ENCODE data around the gene ZNF468.
"Not testable (repeated sequence)": the region's sequence is repeated elsewhere in the genome, so short reads cannot be mapped to it uniquely, and the experiment has no call there.

ZNF468 gene

DNA sequence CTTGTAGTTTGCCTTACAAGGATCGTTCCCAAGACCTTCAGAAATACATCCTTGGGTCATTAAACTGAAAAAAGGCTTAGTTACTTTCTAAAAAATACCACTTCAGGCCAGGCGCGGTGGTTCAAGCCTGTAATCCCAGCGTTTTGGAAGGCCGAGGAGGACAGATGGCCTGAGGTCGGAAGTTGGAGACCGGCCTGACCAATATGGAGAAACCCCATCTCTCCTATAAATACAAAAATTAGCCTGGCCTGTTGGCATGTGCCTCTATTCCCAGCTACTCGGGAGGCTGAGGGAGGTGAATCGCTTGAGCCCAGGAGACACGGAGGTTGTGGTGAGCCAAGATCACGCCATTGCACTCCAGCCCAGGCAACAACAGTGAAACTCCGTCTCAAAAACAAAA lies 33.7 kb downstream of the ZNF468 start:
- no peak for DNase-seq

GRCh38 chr19:52821204-52821960 lies 36.0 kb downstream of the ZNF468 start, which contains the start of gene ZNF28:
TSS of gene ZNF28 (minus strand) at chr19:52821633. CDS start at chr19:52817958, 3,675 bp downstream.
- DNase-seq: peak; percentile 16 to 30 (median 22)

- peak in 1 of 4 experiments; percentile 5 for DNase-seq
Observed at GRCh38 chr19:52820472-52821203, 36.8 kb downstream of the ZNF468 start.

DNA sequence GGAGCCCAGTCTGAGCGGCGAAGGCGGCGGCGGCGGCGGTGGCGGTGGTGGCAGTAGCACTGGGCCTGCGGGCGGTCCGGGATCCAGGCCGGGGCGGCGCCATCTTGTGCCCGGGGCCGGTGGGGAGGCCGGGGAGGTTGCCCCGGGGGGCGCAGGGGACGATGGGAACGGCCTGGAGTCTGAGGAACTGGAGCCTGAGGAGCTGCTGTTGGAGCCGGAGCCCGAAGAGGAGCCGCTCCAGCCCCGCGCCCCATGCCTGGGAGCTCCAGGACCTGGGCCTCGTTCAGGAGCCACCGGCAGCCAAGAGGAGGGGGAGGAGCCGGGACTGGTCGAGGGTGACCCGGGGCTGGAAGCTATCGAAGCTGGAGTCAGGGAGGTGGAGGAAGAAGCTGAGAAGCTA lies 47.6 kb downstream of the ZNF468 start:
- no peak for DNase-seq

DNA sequence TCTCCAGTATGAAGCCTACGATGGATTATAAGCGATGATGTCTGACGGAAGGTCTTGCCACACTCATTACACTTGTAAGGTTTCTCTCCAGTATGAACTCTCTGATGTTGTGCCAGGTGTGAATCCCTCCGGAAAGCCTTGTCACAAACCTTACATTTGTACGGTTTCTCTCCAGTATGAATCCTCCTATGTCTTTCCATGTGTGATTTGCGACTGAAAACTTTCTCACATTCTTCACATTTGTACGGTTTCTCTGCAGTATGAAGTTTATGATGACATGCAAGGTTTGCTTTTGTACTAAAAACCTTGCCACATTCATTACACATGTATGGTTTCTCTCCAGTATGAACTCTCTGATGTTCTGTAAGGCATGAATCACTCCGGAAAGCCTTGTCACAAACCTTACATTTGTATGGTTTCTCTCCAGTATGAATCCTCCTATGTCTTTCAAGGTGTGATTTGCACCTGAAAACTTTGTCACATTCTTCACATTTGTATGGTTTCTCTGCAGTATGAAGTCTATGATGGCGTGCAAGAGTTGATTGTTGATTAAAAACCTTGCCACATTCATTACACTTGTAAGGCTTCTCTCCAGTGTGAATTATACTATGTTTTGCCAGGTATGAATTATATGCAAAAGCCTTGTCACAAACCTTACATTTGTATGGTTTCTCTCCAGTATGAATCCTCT lies 57.3 kb downstream of the ZNF468 start:
- DNase-seq: not testable (repeated sequence)

- no peak for DNase-seq
Observed at GRCh38 chr19:52789440-52789839, 68.0 kb downstream of the ZNF468 start.

Measured in activated CD4-positive, CD25-positive, alpha-beta regulatory T cell (primary cell).